GM23248 (cell line): ENCODE measurements around the gene PTPRT.

ENCODE experiments used
- EZH2 ChIP-seq: fragments of 200-600 bp; sonication (generic); IDR thresholded peaks from 2 replicates; pipeline ENCODE4 v1.6.1; 2018; ENCODE audit warnings: antibody characterized with exemption, mild to moderate bottlenecking; ENCODE audit not compliant: insufficient read depth, poor library complexity, severe bottlenecking
- EZH2phosphoT487 ChIP-seq: fragments of 200-600 bp; sonication (generic); IDR thresholded peaks from 2 replicates; pipeline ENCODE4 v1.6.1; 2018; ENCODE audit warnings: antibody characterized with exemption, moderate library complexity, mild to moderate bottlenecking, low read depth; ENCODE audit not compliant: insufficient read depth

DNA sequence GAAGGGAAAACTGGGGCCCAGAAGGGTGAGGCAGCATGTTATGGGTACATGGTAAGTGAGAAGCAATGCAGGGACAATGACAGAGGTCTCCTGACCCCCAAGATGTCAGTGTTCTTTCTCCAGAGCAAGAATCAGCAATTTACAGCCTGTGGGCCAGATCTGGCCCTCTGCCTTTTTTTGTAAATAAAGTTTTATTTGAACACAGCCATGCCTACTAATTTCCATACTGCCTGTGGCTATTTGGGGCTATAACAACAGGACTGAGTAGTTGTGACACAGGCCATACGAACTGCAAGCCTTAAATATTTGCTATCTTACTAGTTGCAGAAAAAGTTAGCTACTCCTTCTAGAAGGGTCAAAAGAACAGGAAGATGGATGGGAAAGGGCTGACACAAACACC lies 52.5 kb downstream of the PTPRT start:
- no peak for TF ChIP-seq EZH2
- no peak for TF ChIP-seq EZH2phosphoT487
